ENCODE data around the gene ZMYND8.

DNA sequence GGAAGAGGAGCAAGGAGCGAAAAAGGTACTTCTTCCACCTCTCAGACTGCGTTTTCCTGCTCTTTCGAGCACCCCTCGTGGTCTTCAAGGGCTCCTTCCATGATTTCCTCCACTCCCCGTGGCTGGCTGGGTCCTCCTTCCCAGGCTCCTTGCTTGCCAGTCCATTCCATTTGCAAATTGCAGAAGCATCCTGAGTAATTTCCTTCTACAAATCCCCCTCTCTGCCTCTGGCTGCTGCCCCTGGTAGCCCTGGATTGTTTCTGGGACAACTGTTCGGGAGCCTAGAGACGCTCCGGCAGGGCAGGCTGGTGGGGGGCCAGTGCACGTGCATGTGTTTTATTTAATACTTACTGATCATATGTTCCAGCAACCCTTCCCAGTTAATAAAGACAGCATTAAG, 173.1 kb downstream of the ZMYND8 start:
- no peak for TF ChIP-seq EZH2 (IDR thresholded peaks at IDR 0.05; ENCODE audit: borderline replicate concordance, low read length)
- TF ChIP-seq, protein P1, sequence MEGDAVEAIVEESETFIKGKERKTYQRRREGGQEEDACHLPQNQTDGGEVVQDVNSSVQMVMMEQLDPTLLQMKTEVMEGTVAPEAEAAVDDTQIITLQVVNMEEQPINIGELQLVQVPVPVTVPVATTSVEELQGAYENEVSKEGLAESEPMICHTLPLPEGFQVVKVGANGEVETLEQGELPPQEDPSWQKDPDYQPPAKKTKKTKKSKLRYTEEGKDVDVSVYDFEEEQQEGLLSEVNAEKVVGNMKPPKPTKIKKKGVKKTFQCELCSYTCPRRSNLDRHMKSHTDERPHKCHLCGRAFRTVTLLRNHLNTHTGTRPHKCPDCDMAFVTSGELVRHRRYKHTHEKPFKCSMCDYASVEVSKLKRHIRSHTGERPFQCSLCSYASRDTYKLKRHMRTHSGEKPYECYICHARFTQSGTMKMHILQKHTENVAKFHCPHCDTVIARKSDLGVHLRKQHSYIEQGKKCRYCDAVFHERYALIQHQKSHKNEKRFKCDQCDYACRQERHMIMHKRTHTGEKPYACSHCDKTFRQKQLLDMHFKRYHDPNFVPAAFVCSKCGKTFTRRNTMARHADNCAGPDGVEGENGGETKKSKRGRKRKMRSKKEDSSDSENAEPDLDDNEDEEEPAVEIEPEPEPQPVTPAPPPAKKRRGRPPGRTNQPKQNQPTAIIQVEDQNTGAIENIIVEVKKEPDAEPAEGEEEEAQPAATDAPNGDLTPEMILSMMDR (conservative IDR thresholded peaks at IDR 0.05 in 1 of 2, IDR thresholded peaks at IDR 0.05 in 1 of 2; ENCODE audit: extremely low read depth in 1 of 2, insufficient read depth in 1 of 2, low read depth in 1 of 2, low read length in 2 of 2) = no peak
